Measurements from ENCODE around the gene PPIL4.
"Not testable (repeated sequence)": the region's sequence is repeated elsewhere in the genome, so short reads cannot be mapped to it uniquely, and the experiment has no call there.

Gene PPIL4

DNA sequence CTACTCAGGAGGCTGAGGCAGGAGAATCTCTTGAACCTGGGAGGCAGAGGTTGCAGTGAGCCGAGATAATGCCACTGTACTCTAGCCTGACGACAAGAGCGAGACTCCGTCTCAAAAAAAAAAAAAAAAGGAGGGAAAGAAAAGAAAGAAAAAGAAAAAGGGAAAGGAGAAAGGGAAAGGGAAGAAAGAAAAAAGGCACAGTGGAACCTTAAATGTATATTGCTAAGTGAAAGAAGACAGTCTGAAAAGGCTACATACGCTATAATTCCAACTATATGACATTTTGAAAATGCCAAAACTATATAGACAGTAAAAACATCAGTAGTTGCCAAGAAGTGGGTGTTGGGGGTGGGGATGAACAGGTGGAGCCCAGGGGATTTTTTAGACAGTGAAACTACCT is 16.2 kb downstream of the PPIL4 start:
- DNase-seq, result no peak

DNA sequence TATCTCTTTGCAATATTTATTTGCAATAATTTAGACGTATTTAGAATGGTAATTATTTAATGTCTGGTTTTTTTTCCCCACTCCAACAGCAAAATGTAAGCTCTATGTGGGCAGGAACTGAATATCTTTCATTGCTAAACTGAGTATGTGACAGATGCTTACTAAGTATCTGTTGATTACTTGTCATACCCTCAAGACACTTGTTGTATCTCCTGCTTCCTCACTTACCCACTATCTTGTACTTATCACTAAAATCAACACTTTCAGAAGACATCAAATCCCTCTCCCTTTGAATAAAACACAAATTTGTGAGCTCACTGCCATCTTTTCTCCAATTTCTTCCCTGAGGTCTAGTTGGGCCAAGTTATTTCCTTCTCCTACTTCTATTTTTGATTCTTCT is 30.3 kb downstream of the PPIL4 start:
- no peak for DNase-seq

DNA sequence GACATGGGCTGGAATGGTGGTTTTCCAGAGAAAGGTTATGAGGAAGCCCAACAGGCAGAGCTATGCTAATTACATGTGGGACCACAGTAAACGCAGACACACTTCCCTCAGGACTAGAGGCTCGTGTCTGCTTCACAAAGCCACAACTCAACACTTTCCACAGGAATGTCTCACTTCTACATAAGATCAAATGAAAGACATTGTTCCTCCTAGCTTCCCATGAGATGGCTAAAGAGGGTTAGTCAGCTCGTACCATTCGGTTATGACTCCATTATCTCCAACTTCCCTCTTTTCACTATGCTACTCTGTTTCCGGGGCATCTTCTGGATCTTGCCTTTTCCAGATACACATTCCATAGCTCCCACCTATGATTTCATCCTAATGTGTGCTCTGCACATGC is 31.9 kb downstream of the PPIL4 start:
- no peak for DNase-seq

DNA sequence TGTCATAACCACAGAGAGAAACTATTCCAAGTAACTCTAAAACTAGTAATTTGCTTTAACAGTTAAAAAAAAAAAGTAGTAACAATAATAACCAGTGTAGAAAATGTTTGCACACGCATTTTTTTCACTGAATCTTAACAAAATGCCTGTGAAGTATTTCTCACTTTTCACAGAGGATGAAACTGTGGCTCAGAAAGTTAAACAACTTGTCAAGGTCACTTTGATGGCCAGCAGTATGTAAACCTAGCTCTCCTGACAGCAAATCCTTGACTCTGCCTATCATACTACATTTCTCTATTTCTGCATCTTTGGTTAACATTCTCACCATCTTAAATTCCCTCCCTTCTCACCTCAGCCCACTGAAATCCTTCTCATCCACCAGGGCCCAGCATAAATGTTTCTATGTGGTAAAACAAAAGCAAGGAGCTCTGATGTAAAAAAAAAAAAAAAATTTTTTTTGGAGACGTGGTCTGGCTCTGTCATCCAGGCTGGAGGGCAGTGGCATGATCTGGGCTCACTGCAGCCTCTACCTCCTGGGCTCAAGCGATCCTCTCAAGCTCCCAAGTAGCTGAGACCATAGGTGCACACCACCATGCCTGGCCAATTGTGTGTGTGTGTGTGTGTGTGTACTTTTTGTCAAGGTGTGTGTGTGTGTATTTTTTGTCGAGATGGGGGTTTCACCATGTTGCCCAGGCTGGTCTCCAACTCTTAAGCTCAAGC is 34.9 kb downstream of the PPIL4 start:
- no peak for DNase-seq

DNA sequence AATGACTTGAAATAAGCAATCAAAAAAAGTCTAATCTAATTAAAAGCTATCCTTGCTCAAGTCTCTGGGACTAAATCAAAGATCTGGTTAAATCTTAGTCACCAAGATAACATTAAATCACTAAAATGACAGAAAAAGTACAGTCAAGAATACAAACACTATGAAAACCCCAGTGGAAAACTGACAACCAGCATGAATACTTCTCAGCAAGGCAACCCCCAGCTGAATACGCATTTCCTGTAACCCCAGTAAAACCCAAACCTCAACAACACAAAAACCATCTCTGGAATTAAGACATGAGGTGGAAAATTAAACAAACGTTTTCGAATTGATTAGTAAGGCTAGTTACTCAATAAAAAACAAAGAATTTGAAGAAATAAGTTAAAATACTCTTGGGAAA is 37.4 kb downstream of the PPIL4 start:
- DNase-seq, result no peak

DNA sequence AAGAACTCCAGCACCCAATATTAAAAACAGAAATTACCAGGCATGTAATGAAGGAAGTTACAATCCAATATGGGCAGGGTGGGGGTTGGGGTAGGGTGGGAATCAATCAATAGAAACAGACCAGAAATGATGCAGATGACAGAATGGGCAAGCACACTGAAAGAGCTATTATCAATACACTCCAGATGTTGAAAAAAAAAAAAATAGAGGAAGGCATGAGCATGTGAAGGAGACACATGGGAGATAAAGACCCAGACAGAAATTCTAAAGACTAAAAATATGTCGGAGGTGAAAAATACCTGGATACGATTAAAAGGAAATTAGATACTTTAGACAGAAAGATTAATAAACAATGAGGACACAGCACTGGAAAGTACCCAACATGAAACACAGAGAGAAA is 42.0 kb downstream of the PPIL4 start:
- DNase-seq, result no peak

DNA sequence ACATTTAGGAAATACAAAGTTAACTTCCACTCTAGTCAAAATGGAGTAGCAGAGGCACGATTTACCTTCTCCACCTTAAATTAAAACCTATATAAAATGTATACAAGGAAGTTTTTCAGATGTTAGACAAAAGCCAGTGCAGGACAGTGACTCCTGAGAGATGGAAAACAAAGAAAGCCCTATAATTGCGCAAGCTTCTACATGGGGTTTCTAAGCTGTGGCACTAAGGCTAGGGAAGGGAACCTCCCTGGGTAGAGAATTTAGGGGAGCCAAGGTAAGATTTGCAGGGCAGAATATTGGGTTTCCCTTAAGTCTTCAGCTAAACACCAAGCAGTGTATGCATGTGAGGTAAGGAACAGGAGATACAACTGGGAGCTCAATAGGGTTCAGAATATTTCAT is 42.6 kb downstream of the PPIL4 start:
- DNase-seq, result no peak

DNA sequence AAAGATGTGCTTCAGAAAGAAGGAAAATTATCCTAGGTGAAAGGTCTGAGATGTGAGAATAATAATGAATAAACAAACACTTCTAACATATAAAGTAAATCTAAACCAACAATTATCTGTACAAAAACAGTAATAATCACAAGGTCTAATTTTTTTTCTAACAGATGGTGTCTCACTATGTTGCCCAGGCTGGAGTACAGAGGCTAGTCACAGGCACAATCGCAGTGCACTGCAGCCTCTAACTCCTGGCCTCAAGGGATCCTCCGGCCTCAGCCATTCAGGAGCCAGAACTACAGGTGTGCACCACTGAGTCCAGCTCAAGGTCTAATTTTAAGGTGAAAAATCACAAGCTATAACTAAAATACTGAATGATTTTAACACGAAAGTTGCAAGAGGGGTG is 44.1 kb downstream of the PPIL4 start:
- DNase-seq, result no peak

DNA sequence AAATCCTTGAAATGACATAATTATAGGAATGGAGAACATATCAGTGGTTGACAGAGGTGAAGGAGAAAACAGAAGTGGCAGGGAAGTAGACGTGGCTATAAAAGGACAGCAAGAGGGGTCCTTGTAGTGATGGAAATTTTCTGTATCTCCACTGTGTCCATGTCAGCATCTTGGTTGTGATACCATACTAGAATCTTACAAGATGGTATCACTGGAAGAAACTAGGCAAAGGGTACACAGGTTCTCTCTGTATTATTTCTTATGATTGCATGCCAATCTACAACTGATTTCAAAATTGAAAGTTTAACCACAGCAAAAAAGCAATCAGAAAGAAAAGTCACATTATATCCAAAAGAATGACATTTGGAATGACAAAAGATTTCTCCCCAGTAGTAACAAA is 44.6 kb downstream of the PPIL4 start:
- no peak for DNase-seq

DNA sequence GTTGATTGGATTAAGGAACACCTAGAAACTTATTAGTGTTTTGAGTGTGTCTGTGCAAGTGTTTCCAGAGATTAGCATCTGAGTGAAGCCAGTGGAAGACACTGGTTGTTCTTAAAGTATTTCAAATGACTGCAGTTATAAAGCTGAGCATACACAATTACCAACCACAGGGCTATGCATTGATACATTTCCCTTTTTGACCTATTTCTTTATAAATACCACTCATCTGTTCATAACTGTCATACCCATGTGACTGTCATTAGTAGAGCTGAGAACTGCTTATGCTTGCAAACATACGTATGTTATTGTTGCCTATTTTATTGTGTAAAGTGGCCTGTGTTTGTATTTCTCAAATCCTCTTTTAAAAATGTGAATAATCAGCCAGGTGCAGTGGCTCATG is 45.7 kb downstream of the PPIL4 start:
- no peak for DNase-seq

DNA sequence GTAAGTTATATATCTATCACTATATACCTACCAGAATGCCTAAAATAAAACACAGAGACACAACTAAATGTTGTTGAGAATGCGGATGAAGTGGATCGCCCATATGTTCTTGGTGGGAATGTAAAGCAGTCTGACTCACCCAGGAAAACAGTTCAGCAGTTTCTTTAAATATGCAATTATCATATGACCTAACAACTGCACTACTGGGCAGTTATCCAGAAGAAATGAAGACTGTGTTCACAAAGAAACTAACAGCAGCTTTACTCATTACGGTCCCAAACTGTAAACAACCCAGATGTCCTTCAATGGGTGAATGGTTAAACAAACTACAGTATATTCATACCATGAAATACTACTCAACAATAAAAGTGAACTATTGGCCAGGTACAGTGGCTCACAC is 46.8 kb downstream of the PPIL4 start:
- DNase-seq, result peak; percentile 35

DNA sequence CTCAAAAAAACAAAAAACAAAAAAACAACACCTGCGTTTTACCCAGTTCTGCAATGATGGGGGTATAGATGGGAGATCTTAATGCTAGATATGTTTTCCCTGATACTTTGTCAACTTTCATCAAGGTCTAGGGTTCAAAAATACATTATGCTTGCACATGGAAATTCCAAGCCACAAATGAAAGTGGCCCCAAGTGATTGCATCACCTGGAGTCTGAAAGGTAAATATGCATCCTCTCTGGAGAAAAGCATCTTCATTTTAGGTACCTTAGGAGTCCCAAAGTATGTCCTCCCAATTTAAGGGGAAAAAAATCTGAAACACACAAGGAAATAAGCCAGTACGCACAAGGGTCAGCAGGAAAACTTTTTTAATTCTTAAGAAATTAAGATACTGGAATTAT is 48.5 kb downstream of the PPIL4 start:
- no peak for DNase-seq

DNA sequence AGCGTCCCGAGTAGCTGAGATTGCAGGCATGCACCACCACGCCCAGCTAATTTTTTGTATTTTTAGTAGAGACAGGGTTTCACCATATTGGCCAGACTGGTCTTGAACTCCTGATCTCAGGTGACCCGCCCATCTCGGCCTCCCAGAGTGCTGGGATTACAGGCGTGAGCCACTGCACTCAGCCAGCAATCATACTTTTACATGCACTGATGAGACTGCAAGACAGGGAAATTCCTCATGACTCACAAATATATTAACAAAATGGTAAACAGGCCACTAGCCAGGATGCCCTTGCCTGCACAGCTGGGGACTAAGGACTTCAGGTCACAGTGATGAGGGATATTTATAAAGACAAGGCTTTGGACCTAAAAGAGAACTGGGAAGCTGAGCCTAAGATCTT is 49.2 kb downstream of the PPIL4 start:
- not testable (repeated sequence) for DNase-seq

DNA sequence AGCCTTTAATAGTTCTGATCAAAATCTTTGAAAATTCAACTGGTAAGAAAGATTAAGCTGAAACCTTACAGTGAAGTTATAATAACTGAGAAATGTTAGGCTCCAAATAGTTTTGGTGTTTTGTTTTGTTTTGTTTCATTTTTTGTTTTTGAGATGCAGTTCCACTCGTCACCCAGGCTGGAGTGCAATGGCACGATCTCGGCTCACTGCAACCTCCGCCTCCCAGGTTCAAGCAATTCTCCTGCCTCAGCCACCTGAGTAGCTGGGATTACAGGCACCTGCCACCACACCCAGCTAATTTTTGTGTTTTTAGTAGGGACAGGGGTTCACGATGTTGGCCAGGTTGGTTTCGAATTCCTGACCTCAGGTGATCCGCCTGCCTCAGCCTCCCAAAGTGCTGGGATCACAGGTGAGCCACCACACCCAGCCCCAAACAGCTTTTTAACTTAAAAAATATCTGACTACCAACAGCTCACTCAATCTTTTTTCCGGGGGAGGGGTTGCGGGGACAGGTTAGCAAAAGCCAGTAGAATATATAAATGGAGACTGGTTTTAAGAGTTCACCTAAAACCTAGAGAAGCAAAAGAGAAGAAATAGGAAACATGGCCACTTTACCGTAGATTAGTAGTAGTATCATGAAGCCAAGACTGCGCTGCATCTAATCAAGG is 50.4 kb downstream of the PPIL4 start:
- not testable (repeated sequence) for DNase-seq

DNA sequence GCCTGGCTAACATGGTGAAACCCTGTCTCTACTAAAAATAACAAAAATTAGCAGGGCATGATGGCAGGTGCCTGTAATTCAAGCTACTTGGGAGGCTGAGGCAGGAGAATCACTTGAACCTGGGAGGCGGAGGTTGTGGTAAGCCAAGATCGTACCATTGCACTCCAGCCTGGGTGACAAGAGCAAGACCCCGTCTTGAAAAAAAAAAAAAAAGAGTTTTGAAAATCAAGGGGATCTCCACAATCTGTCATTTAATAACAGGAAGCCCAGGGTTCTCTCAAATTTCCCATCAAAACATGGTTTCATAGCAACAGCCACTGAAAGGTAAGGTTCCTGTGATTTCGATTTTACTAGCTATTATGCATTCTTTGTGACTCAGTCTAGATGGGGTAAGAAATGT is 51.0 kb downstream of the PPIL4 start:
- not testable (repeated sequence) for DNase-seq

DNA sequence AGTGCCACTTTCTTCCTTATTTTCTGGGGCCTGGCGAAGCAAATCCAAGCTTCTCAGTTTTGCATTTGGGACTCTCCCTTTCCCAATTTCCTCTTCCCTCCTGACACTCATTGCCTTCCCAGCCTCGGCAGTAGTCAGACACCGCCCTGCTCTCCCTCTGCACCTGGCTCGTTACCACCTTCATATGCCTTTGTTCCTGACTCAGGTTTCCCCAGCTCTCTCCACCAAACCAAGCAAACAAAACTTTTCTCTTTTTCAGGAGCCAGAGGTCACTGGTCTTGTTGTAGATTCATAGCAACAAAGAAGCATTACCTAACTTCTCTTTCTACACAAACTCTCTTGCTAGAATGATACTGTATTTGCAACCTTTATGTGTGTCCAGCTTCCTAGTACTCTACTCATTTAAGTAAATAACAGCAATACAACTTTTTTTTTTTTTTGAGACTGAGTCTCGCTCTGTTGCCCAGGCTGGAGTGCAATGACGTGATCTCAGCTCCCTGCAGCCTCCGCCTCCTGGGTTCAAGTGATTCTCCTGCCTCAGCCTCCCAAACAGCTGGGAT is 52.0 kb downstream of the PPIL4 start:
- DNase-seq, result no peak

DNA sequence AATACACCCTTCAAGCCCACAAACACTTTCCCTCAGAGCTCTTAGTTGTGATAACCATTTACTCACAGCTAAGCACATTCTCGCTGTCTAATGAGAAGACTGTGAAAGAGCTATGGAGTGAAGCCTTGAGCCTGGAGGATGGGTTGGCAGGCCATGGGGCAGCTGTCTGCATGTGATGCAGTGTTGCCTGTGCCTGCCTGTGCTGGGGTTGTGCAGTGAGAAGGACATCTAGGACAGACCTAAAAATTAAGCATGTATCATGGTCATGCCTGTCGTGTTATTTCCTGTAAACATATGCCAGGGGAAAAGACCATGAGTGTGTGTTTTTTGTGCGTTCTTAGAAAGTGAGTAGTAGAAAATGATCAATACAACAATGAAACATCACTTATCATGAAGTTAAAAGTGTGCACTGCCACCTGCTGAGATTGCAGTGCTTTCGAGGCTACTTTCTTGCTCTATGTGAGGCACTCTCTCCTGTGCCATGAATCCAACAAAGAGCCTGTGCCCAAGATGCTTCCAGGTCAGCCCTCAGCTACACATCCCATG is 53.0 kb downstream of the PPIL4 start:
- no peak for DNase-seq

DNA sequence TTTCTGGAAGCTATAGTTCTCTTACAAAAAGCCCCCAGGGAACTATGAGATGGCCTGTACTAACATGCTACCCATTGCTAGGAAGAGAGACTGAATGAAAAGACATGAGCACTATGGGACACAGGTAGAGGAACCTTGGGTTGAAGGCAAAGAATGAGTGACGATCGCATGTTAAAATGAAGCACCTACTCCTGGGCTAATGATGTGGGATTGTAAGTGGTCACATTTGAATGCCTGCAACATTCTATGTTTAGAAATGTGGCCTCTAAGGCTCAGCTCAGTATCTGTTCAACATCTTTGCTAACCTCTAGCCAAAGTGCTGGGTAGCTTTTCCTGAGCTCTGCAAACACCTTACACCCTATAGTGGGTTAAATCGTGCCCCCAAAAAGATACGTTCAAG is 55.9 kb downstream of the PPIL4 start:
- DNase-seq, result no peak

DNA sequence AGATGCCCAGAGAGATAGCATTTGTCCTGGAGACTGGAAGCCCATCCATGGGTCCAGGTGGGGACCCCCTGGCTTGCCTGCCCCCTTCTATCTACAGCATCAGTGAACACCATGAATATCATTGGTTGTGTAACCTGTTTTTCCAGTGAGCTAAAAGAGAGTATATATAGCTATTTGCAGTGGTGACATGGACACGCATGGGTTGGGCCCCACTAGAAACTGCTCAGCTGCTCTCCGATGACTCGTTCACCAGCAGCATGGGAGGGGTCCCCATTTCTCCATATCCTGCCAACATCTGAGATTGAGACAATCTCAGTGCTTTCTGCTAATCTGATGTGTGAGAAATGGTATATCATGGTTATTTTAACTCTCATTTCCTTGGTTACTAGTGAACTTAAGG is 57.0 kb downstream of the PPIL4 start:
- DNase-seq, result no peak

DNA sequence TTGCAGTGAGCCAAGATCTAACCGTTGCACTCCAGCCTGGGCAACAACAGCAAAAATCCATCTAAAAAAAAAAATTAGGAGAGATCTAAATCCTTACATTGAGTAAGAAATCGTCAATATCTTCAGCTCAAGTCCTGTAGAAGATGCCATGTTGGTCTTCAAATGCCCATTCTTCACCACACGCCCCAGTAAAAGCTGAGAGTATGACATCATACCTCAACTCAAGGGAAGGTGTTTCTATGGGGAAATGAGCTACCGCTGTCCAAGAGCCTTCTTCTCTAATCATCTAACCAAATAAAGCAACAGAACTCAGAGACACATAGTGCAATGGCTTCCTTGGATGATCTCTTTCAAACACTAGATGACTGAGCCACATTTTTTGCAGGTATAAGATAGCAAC is 58.5 kb downstream of the PPIL4 start:
- no peak for DNase-seq

DNA sequence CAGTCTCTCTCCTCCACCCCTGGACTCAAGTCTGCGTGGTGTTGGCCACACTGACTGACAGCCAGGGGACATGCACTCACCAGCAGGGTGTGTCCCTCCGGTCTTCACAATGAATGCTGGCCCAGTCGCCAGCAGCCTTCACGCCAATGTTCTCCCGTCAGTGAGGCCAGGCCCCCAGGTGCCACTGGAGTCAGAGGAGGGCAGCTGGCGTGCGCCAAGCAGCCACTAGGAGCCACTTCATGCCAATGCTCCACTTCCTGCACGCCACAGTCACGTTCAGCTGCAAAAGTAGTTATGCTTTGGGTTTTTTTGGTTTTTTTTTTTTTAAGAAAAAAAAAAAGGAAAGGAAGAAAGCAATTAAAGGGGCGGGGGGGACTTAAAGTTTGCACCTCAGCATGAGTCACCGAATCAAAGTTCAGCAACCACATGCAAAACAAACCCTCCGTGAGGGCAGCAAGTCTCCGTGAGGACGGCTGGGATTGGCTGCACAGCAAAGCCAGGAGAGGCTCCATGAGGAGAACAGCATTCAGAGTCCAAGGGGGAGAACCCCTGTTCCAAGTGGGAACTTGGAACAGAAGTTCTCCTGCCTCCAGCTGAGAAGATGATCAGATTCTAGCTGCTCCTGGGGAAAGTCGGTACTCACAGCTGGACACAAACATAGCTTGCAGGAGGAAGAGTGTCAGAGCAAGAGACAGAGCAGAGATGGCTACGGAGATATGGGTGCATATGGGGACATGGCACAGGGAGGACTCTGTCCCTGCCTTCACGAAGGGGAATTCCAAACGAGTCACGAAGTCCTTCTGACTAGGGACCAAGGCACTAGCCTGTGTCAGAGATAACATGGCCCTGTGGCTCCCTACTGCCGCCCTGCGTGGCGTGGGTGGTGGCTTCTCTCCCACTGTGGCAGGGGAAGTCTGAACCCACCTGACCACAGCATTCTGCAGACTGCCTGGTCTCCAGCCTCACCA is 60.8 kb downstream of the PPIL4 start, which contains the start of gene ZC3H12D:
Gene ZC3H12D (minus strand): TSS at position 282 of the 968 bp plus-strand sequence. CDS start 10,471 bp downstream, outside the sequence.
- no peak for DNase-seq

DNA sequence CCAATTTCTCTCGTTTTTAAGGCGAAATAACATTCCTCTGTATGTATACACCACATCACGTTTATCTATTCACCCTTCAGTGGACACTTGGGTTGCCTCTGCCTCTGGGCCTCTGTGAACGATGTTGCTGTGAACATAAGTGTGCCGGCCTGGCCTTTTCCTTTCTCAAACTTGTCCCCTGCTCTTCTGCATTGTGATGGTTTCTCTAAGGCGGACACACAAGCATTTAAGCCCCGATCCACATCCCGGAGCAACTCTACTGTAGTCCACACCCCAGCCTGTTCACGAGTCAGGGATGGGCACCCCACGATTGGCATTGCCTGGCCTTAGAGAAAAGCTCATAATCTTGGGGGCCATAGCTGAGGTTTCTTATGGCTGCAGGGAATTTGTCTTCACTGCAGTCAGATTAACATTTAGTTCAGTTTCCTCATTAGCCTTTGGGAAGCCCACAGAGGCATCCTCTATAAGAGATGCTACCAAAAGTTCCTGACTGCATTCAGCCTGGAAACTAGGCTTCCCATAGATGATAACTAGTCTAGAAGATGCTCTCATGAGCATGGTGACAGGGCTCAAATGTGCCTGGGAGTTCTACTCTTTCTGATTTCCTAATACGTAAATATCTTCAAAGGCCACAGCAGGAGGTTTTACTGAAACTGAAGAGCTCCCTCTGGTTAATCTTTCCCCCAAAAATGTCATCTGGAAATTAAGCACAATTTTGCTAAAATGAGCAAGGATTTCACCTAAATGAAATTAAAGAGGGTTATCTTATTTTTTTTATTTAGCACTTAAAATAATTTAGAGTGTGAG is 61.8 kb downstream of the PPIL4 start:
- DNase-seq, result no peak
